Caco-2 (cell line): Measurements from ENCODE around the gene CAMKK1. TPM values are rescaled to one million over a fixed set of nuclear protein-coding genes. Genes with fewer than 3 reads are reported as not detected.

Experiments used
- BruUV-seq: library from RNA; stranded (reverse); fragments of 400-500 nt; replicated peaks from 2 replicates; lab custom pipeline; 2021; lab: Mats Ljungman, UMichigan
- CTCF ChIA-PET: fragments of 300-600 bp; sonication (Branson Sonifier 250); formaldehyde crosslinking; loops from one replicate; lab custom pipeline; 2022; ENCODE audit warnings: antibody characterized with exemption; lab: Charles Lee
- POLR2A ChIA-PET: fragments of 300-600 bp; sonication (Branson Sonifier 250); formaldehyde crosslinking; loops from one replicate; lab custom pipeline; 2022; ENCODE audit warnings: antibody characterized with exemption; lab: Charles Lee
- DNase-seq, 2 experiments: peaks; one replicate each; pipeline versions ENCODE4 v3.0.0 to v3.0.0-alpha.2; 2020 to 2022
- H3K27me3 ChIP-seq: replicated peaks from 2 replicates; pipeline ENCODE4 v1.6.0; 2011; ENCODE audit warnings: low read length; ENCODE audit not compliant: control insufficient read depth, insufficient read depth
- H3K36me3 ChIP-seq: 2 replicates; pipeline ENCODE4 v1.5.1; 2011; ENCODE audit warnings: low read length; ENCODE audit not compliant: control insufficient read depth, insufficient read depth
- H3K4me1 ChIP-seq: fragments of 250-450 bp; sonication (Bioruptor Pico); 2 replicates; pipeline ENCODE4 v1.5.1; 2020; ENCODE audit warnings: mild to moderate bottlenecking
- H3K4me3 ChIP-seq: 2 replicates; pipeline ENCODE4 v1.5.1; 2011; ENCODE audit warnings: low read depth, mild to moderate bottlenecking, control low read depth, low read length
- H3K9me3 ChIP-seq: fragments of 250-450 bp; sonication (Bioruptor Pico); 2 replicates; pipeline ENCODE4 v1.5.1; 2020; ENCODE audit warnings: mild to moderate bottlenecking, moderate library complexity
- H3K27ac Mint-ChIP-seq: one replicate; pipeline ENCODE4 v1.8.0; 2022; ENCODE audit warnings: mixed read lengths; ENCODE audit not compliant: unreplicated experiment
- H3K27me3 Mint-ChIP-seq: one replicate; pipeline ENCODE4 v1.8.0; 2022; ENCODE audit warnings: mixed read lengths; ENCODE audit not compliant: insufficient read depth, unreplicated experiment
- H3K36me3 Mint-ChIP-seq: one replicate; pipeline ENCODE4 v1.8.0; 2022; ENCODE audit warnings: mild to moderate bottlenecking, mixed read lengths; ENCODE audit not compliant: insufficient read depth, unreplicated experiment
- H3K4me1 Mint-ChIP-seq: one replicate; pipeline ENCODE4 v1.8.0; 2022; ENCODE audit warnings: low read depth, mixed read lengths; ENCODE audit not compliant: unreplicated experiment
- H3K4me3 Mint-ChIP-seq: one replicate; pipeline ENCODE4 v1.8.0; 2022; ENCODE audit warnings: mild to moderate bottlenecking, moderate library complexity, mixed read lengths; ENCODE audit not compliant: unreplicated experiment
- H3K9me3 Mint-ChIP-seq: one replicate; pipeline ENCODE4 v1.8.0; 2022; ENCODE audit warnings: mixed read lengths; ENCODE audit not compliant: unreplicated experiment
- CTCF ChIP-seq, 2 experiments: fragments of 200-600 bp in 1 of 2; IDR thresholded peaks; 1 replicate in 1 of 2; 2 replicates in 1 of 2; pipeline versions ENCODE4 v1.5.1 to v1.8.0; 2011 to 2022; ENCODE audit warnings: antibody characterized with exemption in 1 of 2, control low read depth in 1 of 2, inconsistent platforms in 1 of 2, low read depth in 1 of 2, low read length in 1 of 2, mild to moderate bottlenecking in 1 of 2, moderate library complexity in 1 of 2; ENCODE audit not compliant: insufficient read depth in 1 of 2, severe bottlenecking in 1 of 2, unreplicated experiment in 1 of 2
- intact Hi-C: fragments of 100-400 bp; cut with micrococcal nuclease; formaldehyde crosslinking; loops from one replicate; pipeline ENCODE4 v1.10.0; 2022; ENCODE audit not compliant: unreplicated experiment
- total RNA-seq: library from RNA; stranded (reverse); gene quantifications from 2 replicates; pipeline ENCODE4 v1.2.3, GENCODE V29; 2022

CAMKK1 gene
- total RNA-seq, 1 experiment from 2014 or later = 1.9 TPM

GRCh38 chr17:3888343-3889171 lies 4.3 kb downstream of the CAMKK1 start:
- Mint-ChIP-seq H3K27me3 (no peaks in the 10 kb centered on the region), H3K4me1 (peaks cover under 1% of the 10 kb centered on the region), H3K27ac (no peak overlapping the region), H3K36me3 (peaks cover 8% of the 10 kb centered on the region), H3K9me3 (no peaks in the 10 kb centered on the region), H3K4me3 (no peak overlapping the region)
- POLR2A ChIA-PET = no interaction called here
- BruUV-seq = no TSS peak
- peaks cover 1% of the 10 kb centered on the region; the same call in 1 of the 2 replicates for H3K4me1 ChIP-seq
- no peaks in the 10 kb centered on the region for H3K36me3 ChIP-seq
- intact Hi-C loops = no loop called here
- H3K4me3 ChIP-seq = no peak overlapping the region
- DNase-seq = no peak
- H3K9me3 ChIP-seq = no peaks in the 10 kb centered on the region
- CTCF ChIA-PET = no interaction called here
- no peak for TF ChIP-seq CTCF (IDR thresholded peaks at IDR 0.05; ENCODE audit: insufficient read depth in 1 of 2, low read depth in 1 of 2, low read length in 1 of 2, severe bottlenecking in 1 of 2, unreplicated experiment in 1 of 2)
- no peaks in the 10 kb centered on the region for H3K27me3 ChIP-seq

GRCh38 chr17:3887804-3888203 lies 5.0 kb downstream of the CAMKK1 start:
- Histone ChIP-seq H3K4me3 (no peak overlapping the region), H3K4me1 (no peaks in the 10 kb centered on the region), H3K9me3 (no peaks in the 10 kb centered on the region), H3K27me3 (no peaks in the 10 kb centered on the region), H3K36me3 (no peaks in the 10 kb centered on the region)
- DNase-seq = no peak
- Mint-ChIP-seq H3K9me3 (no peaks in the 10 kb centered on the region), H3K27ac (peak overlapping the region; percentile 10), H3K36me3 (peaks cover 8% of the 10 kb centered on the region), H3K4me3 (no peak overlapping the region), H3K4me1 (no peaks in the 10 kb centered on the region), H3K27me3 (no peaks in the 10 kb centered on the region)
- CTCF ChIA-PET = no interaction called here
- POLR2A ChIA-PET = no interaction called here
- BruUV-seq = no TSS peak
- no peak for TF ChIP-seq CTCF (IDR thresholded peaks at IDR 0.05; ENCODE audit: insufficient read depth in 1 of 2, low read depth in 1 of 2, low read length in 1 of 2, severe bottlenecking in 1 of 2, unreplicated experiment in 1 of 2)
- intact Hi-C loops = no loop called here

- intact Hi-C loops = no loop called here
- DNase-seq = no peak
- Histone ChIP-seq H3K9me3 (no peaks in the 10 kb centered on the region), H3K4me1 (no peaks in the 10 kb centered on the region), H3K27me3 (no peaks in the 10 kb centered on the region), H3K36me3 (no peaks in the 10 kb centered on the region), H3K4me3 (no peak overlapping the region)
- H3K36me3 Mint-ChIP-seq = peaks cover 8% of the 10 kb centered on the region
- H3K27ac Mint-ChIP-seq = peak overlapping the region; percentile 10
- ChIA-PET POLR2A (no interaction called here), CTCF (no interaction called here)
- H3K4me1 Mint-ChIP-seq = no peaks in the 10 kb centered on the region
- H3K9me3 Mint-ChIP-seq = no peaks in the 10 kb centered on the region
- no TSS peak for BruUV-seq
- H3K4me3 Mint-ChIP-seq = no peak overlapping the region
- no peak for TF ChIP-seq CTCF (IDR thresholded peaks at IDR 0.05; ENCODE audit: insufficient read depth in 1 of 2, low read depth in 1 of 2, low read length in 1 of 2, severe bottlenecking in 1 of 2, unreplicated experiment in 1 of 2)
- no peaks in the 10 kb centered on the region for H3K27me3 Mint-ChIP-seq
Measured at GRCh38 chr17:3887394-3887793, 5.5 kb downstream of the CAMKK1 start.
